Measurements from ENCODE around the gene NEK4. TPM values are rescaled to one million over a fixed set of nuclear protein-coding genes. Genes with fewer than 3 reads are reported as not detected.

Gene NEK4
- total and polyA plus RNA-seq, 2 of the 13 experiments (the other 11 are each of a cell fraction or from before 2014, with no cell fraction given) = 16.5 to 38.0 TPM

GRCh38 chr3:52793702-52794611 lies 23.2 kb upstream of the NEK4 start (continued):
- no peak; the same call in 1 of the 2 replicates for TF ChIP-seq ARID5B (CRISPR knock-in tag; IDR thresholded peaks at IDR 0.05)
- no peak for TF ChIP-seq SMAD9 (CRISPR knock-in tag; IDR thresholded peaks at IDR 0.05)
- TF ChIP-seq ZNF263 (CRISPR knock-in tag; IDR thresholded peaks at IDR 0.05) = no peak
- TF ChIP-seq PCBP1 (IDR thresholded peaks at IDR 0.05; ENCODE audit: borderline replicate concordance, low read depth, low read length) = no peak
- no peak for TF ChIP-seq MAFK (conservative IDR thresholded peaks at IDR 0.05 in 1 of 2, IDR thresholded peaks at IDR 0.05 in 1 of 2; ENCODE audit: low read length in 2 of 2)
- no peak for TF ChIP-seq ZBTB3 (CRISPR knock-in tag; IDR thresholded peaks at IDR 0.05; ENCODE audit: borderline replicate concordance, low read depth)
- no peak for TF ChIP-seq AHR (CRISPR knock-in tag; IDR thresholded peaks at IDR 0.05)
- TF ChIP-seq NR0B2 (CRISPR knock-in tag; IDR thresholded peaks at IDR 0.05) = no peak
- TF ChIP-seq SRY (CRISPR knock-in tag; IDR thresholded peaks at IDR 0.05) = no peak
- peak; percentile 10; the same call in 1 of the 2 replicates for TF ChIP-seq IKZF5 (CRISPR knock-in tag; IDR thresholded peaks at IDR 0.05)
- no peak for TF ChIP-seq ZNF460 (CRISPR knock-in tag; IDR thresholded peaks at IDR 0.05; ENCODE audit: borderline replicate concordance)
- TF ChIP-seq CBX2 (IDR thresholded peaks at IDR 0.05; ENCODE audit: low read depth, low read length) = no peak
- no peak for TF ChIP-seq CBX2 (CRISPR knock-in tag; IDR thresholded peaks at IDR 0.05; ENCODE audit: low read depth)
- TF ChIP-seq ZMAT5 (CRISPR knock-in tag; IDR thresholded peaks at IDR 0.05; ENCODE audit: borderline replicate concordance, low read depth) = no peak
- no peak for TF ChIP-seq YY1 (IDR thresholded peaks at IDR 0.05; ENCODE audit: insufficient read depth, insufficient replicate concordance, low read depth, low read length)
- no peak for TF ChIP-seq ZNF784 (CRISPR knock-in tag; IDR thresholded peaks at IDR 0.05; ENCODE audit: borderline replicate concordance)
- TF ChIP-seq ZNF777 (CRISPR knock-in tag; IDR thresholded peaks at IDR 0.05) = no peak
- TF ChIP-seq NR2C2 (CRISPR knock-in tag; IDR thresholded peaks at IDR 0.05; ENCODE audit: borderline replicate concordance) = no peak
- TF ChIP-seq MAF1 (CRISPR knock-in tag; IDR thresholded peaks at IDR 0.05; ENCODE audit: borderline replicate concordance) = no peak

All from HepG2 (cell line).